ENCODE measurements around the gene SMIM13.

SMIM13 gene

DNA sequence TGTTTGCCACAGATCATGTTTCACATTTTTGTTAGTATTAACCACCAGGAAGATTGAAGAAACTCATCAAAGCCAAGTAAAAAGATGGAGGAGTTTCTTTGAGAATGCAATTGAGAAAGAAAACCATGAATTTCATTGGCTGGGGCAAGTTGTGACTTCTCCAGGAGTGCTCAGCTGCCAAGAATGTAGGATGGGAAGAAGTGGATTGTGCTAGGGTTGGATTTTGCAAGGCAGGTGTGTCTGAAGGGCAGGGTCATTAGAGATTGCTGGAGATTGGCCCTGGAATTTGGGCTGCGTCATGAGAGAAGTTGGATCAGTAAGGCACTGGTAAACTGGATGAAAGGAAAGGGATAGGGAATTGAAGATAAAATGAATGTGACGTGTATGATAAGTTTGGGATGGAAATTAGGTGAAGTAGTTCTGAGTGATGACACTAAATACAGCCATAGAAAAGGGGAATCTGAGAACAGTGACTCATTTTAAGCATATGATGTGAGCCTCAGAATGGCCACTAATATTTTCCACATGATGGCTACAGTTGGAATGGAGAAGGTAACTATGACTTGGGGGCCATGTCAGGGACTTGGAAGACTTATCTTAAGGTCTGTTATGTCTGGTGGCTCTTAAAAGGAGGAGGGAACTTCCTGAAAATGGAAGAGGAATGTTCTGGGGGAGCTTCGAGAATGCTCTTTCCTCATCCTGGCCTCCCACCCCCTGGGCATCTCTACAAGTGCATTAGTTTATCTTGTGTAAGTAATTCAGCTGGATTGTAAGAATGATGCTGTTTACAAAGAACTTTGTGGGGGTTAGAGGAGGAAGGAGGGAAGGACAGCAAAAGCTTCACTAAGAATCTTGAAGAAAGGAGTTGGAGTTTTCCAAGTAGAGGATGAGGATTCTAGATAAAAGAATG is 45.7 kb downstream of the SMIM13 start:
- no peak for DNase-seq (ENCODE audit: low spot score in 2 of 2)
- Histone ChIP-seq H3K27me3 (ENCODE audit: low read depth) (no peaks in the 10 kb centered on the region), H3K36me3 (replicated peaks) (peaks cover 15% of the 10 kb centered on the region), H3K4me1 (no peaks in the 10 kb centered on the region; the same call in 1 of the 2 replicates), H3K4me3 (no peak overlapping the region), H3K9me3 (no peaks in the 10 kb centered on the region)
- in situ Hi-C loops (cut with MboI; ENCODE audit: low sequenced_read_pairs), result no loop called here

DNA sequence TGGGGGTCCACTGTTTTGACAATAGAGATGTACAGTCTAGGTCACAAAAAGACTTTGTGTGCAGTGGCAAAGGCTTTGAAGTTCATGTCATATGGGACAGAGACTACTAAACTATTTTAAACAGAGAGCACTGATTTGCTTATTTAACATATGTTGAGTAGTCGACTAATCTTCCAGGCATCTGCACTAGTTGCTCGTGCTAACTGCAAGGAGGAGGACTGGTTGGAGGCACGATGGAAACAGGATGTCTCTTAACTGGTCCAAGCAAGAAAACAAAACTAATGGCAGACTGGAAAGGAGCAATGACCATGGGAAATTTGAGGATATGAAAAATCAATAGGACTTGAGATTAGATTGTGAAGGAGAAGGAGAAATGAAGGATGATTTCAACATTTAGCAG is 46.4 kb downstream of the SMIM13 start:
- peaks cover 7% of the 10 kb centered on the region for H3K4me1 ChIP-seq
- in situ Hi-C loops (cut with MboI; ENCODE audit: low sequenced_read_pairs), result loop anchor here (5.0 to 10.0 kb wide), 2 partner anchors 357 to 435 kb away; no protein-coding TSS in a partner anchor
- no peaks in the 10 kb centered on the region for H3K27me3 ChIP-seq (ENCODE audit: low read depth)
- H3K9me3 ChIP-seq, result no peaks in the 10 kb centered on the region
- H3K4me3 ChIP-seq, result no peak overlapping the region
- H3K36me3 ChIP-seq (replicated peaks), result peaks cover 7% of the 10 kb centered on the region
- no peak for DNase-seq (ENCODE audit: low spot score in 2 of 2)

DNA sequence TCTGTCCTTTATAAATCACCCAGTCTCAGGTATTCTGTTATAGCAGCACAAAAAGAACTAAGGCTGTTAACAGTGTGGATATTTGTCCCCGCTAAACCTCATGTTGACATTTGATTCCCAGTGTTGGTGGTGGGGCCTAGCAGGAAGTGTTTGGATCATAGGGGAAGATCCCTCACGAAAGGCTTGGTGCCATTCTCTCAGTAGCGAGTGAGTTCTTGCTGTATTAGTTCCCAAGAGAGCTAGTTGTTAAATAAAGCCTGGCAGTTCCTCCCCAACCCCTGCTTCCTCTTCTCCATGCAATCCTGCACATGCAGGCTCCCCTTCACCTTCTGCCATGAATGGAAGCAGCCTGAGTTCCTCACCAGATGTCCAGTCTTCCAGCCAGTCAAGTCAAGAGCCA is 47.7 kb downstream of the SMIM13 start:
- peaks cover 11% of the 10 kb centered on the region for H3K4me1 ChIP-seq
- H3K36me3 ChIP-seq (replicated peaks), result no peaks in the 10 kb centered on the region; the same call in 1 of the 2 replicates
- in situ Hi-C loops (cut with MboI; ENCODE audit: low sequenced_read_pairs), result loop anchor here (5.0 to 10.0 kb wide), 2 partner anchors 356 to 434 kb away; no protein-coding TSS in a partner anchor
- H3K27me3 ChIP-seq (ENCODE audit: low read depth), result no peaks in the 10 kb centered on the region
- no peak for DNase-seq (ENCODE audit: low spot score in 2 of 2)
- H3K9me3 ChIP-seq, result no peaks in the 10 kb centered on the region
- no peak overlapping the region for H3K4me3 ChIP-seq

DNA sequence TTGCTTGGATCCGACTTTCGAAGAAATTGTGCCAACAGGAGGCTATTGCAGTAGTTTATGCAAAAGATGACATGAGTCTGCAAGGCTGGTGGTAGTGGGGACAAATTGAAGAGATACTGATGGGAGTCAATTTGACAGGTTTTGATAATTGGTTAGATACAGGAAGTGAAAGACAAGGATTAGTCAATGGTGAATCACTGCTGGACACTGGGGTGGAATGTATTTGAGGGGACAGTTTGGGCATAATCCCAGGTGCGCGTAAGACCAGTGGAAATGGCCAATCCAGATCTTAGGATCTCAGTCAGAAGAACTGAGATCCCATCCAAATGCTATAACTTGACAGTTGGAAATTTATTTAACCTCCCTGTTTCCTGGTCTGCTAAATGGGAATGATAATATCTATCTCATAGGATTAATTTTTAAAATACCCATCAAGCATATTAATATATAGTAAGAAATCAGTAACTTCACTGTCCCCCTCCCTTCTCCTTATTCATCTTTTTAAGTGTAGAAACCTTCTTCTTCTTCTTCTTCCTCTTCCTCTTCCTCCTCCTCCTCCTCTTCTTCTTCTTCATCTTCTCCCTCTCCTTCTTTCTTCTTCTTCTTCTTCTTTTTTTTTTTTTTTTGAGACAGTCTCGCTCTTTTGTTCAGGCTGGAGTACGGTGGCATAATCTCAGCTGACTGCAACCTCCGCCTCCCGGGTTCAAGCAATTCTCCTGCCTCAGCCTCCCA is 48.8 kb downstream of the SMIM13 start:
- DNase-seq (ENCODE audit: low spot score in 2 of 2), result no peak
- Histone ChIP-seq H3K4me1 (peaks cover 11% of the 10 kb centered on the region), H3K27me3 (ENCODE audit: low read depth) (no peaks in the 10 kb centered on the region), H3K4me3 (no peak overlapping the region), H3K9me3 (no peaks in the 10 kb centered on the region), H3K36me3 (replicated peaks) (no peaks in the 10 kb centered on the region)
- in situ Hi-C loops (cut with MboI; ENCODE audit: low sequenced_read_pairs), result loop anchor here (5.0 to 10.0 kb wide), 2 partner anchors 355 to 432 kb away; no protein-coding TSS in a partner anchor

DNA sequence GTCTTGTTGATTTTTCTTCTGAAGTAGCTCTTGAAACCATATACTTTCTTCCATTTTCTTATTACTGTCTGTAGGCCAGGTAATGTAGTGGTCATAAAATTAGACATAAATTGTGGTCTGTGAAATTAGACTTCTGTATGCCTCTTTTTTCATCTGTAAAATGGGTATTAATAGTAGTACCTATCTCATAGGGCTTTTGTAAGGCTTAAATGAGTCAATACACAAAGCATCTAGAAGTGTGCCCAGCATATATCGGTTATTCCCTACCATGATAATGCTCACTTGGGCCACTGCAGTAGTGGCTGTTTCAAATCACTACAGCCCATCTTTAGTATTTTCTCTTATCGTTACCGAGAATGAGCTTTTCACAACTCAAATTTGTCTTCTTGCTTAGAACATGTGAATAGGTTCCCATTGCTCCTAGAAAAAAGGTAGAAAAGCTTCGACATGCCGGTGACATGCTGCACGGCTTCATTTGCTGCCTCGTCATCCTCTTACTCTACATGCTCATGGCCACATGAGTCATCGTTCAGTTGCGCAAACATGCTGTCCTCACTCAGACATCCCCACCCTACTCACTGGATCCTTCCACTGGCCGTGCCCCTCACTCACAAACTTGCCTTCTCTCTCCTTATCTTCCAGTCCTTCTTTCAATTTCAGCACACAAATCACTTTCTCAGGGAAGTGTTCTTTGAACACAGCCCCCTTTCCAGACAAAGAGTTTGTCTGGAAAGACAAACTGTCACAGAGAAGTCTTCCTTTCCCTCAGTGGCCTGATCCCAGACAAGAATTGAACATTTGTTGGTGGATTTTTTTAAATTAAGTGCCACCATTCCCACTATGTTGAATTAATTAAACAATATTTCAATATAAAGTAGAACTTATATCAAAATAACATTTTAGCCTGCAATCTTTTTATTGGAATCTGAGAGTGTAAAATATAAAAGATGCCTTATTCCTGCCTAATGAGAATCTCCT is 50.0 kb downstream of the SMIM13 start:
- in situ Hi-C loops (cut with MboI; ENCODE audit: low sequenced_read_pairs), result loop anchor here (5.0 to 10.0 kb wide), 2 partner anchors 354 to 431 kb away; no protein-coding TSS in a partner anchor
- Histone ChIP-seq H3K36me3 (replicated peaks) (no peaks in the 10 kb centered on the region), H3K4me1 (peaks cover 11% of the 10 kb centered on the region), H3K27me3 (ENCODE audit: low read depth) (no peaks in the 10 kb centered on the region), H3K4me3 (no peak overlapping the region), H3K9me3 (no peaks in the 10 kb centered on the region)
- no peak for DNase-seq (ENCODE audit: low spot score in 2 of 2)

DNA sequence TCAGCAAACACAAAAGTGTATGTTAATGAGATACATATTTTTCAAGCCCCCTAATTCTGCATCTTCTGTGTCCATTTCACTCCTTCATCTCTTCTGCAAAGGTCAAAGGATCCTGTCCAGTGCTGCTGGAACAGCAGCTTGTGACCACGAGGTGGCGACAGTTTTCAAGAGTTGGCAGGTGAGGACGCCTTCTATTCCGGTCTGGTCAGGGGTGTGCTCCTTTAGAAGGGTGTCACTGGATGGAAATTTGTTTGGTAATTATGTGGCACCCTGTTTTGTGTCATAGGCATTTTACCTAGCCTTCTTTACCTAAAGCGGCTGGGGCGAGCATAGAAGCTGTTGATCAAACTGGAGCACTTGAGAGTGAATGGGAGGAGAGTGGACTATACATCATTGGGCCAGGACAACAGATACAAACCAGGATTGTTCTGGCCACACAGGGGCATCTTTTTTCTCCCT is 50.8 kb downstream of the SMIM13 start:
- peak; percentile 69 to 90 for DNase-seq (ENCODE audit: low spot score in 2 of 2)
- no peaks in the 10 kb centered on the region for H3K36me3 ChIP-seq (replicated peaks)
- peaks cover 11% of the 10 kb centered on the region for H3K4me1 ChIP-seq
- no peaks in the 10 kb centered on the region for H3K9me3 ChIP-seq
- H3K27me3 ChIP-seq (ENCODE audit: low read depth), result no peaks in the 10 kb centered on the region
- in situ Hi-C loops (cut with MboI; ENCODE audit: low sequenced_read_pairs), result loop anchor here (5.0 to 10.0 kb wide), 2 partner anchors 353 to 430 kb away; no protein-coding TSS in a partner anchor
- H3K4me3 ChIP-seq, result no peak overlapping the region

DNA sequence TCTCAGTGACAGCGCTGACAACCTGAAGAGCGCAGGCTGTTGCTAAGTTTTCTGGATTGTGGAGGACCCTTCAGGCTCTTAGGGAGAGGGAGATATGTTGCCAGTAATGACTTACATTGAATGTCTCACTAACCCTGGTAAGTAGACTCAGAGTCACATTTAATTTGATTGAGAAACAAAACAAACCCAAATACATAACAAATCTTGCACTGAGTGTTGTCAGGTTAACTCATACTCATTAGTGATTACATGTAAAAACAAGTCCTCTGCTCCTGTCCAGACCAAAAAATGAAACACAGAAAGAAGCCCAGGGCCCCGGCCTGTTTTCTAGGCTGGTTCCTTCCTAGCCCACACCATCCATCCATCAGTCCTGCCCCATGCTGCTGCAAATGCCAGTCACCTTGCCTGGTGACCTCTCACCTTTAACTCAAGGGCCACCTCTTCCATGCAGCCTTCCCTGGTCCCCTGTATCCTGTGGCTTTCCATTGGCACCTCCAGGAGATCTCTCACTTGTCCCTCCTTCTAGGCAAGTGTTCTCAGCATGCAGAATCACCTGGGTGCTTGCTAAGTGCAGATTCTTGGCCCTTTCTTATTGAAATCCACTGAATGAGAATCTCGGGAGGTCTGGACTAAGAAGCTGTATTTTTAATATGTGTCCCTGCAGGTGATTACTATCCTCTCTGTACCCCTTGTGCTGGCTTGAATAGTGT is 52.6 kb downstream of the SMIM13 start:
- no peaks in the 10 kb centered on the region for H3K9me3 ChIP-seq
- H3K4me3 ChIP-seq, result no peak overlapping the region
- H3K4me1 ChIP-seq, result peaks cover 15% of the 10 kb centered on the region
- DNase-seq (ENCODE audit: low spot score in 2 of 2), result no peak
- H3K36me3 ChIP-seq (replicated peaks), result no peaks in the 10 kb centered on the region
- in situ Hi-C loops (cut with MboI; ENCODE audit: low sequenced_read_pairs), result loop anchor here (10.0 kb wide), 1 partner anchor 429 kb away; no protein-coding TSS in a partner anchor
- H3K27me3 ChIP-seq (ENCODE audit: low read depth), result no peaks in the 10 kb centered on the region

DNA sequence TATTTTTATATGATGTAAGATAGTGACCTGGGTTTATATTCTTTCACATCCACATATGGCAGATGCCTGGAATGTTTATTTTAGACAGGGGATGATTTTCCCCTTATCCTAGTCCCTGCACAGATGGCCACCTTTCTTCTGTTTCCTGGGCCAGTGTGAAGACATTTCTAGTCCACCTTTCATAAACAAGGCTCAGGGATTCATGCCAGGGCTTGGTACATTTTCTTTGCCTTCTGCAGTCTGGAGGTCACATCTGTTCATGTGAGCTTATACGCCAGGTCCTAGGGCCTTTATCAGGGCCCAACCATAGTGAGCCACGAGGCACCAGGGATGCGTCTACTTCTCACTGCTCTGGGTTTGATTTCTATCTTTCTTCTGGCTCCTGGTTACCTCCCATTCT is 55.9 kb downstream of the SMIM13 start:
- H3K27me3 ChIP-seq (ENCODE audit: low read depth), result no peaks in the 10 kb centered on the region
- DNase-seq (ENCODE audit: low spot score in 2 of 2), result no peak
- H3K4me1 ChIP-seq, result peaks cover 34% of the 10 kb centered on the region
- no peaks in the 10 kb centered on the region for H3K9me3 ChIP-seq
- no peak overlapping the region for H3K4me3 ChIP-seq
- in situ Hi-C loops (cut with MboI; ENCODE audit: low sequenced_read_pairs), result loop anchor here (10.0 kb wide), 1 partner anchor 425 kb away; no protein-coding TSS in a partner anchor
- H3K36me3 ChIP-seq (replicated peaks), result no peaks in the 10 kb centered on the region

DNA sequence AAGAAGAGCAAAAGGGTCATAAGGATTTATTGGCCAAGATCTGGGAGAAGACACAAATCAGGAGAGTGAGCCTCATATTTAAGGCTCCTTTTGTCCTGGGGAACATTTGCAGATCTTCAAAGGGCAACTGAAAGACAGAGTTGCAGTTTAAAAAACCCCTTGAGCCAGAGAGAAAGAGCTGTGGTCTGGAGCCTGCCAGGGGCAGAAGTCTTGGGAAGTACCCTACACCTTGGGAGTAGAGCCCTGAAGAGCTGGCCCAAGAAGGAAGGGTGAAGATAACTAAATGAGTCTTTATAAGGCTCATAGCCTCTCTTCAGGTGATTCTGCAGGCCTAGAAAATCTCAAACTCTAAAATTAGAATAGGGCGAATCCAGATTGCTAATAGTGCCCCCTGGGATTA is 57.9 kb downstream of the SMIM13 start:
- Histone ChIP-seq H3K4me1 (peaks cover 25% of the 10 kb centered on the region), H3K9me3 (no peaks in the 10 kb centered on the region)

DNA sequence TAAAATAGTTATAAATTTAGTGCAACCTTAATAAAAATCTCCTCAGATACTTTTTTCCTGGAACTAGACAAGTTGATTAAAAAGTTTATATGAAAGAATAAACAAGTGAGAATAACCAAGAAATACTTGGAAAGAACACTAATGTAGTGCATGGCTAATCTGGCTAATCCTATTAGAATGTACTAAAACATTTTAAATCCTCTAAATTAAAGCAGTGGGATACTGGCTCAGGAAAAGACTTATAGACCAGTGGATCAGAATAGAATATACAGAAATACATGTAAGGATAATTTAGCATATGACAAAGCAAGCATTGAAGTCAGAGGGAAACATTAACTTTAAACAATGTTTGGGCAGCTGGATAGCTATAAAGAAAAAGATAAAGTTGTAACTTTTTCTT is 58.9 kb downstream of the SMIM13 start:
- DNase-seq (ENCODE audit: low spot score in 2 of 2), result peak in 1 of 2 experiments; percentile 76
- no peaks in the 10 kb centered on the region for H3K27me3 ChIP-seq (ENCODE audit: low read depth)
- in situ Hi-C loops (cut with MboI; ENCODE audit: low sequenced_read_pairs), result no loop called here
- H3K9me3 ChIP-seq, result no peaks in the 10 kb centered on the region
- H3K4me1 ChIP-seq, result peaks cover 25% of the 10 kb centered on the region
- H3K4me3 ChIP-seq, result no peak overlapping the region
- H3K36me3 ChIP-seq (replicated peaks), result no peaks in the 10 kb centered on the region

More for the DNA sequence above, 57.9 kb downstream of the SMIM13 start:
- in situ Hi-C loops (cut with MboI; ENCODE audit: low sequenced_read_pairs), result no loop called here
- Histone ChIP-seq H3K27me3 (ENCODE audit: low read depth) (no peaks in the 10 kb centered on the region), H3K4me3 (no peak overlapping the region), H3K36me3 (replicated peaks) (no peaks in the 10 kb centered on the region)
- DNase-seq (ENCODE audit: low spot score in 2 of 2), result no peak

DNA sequence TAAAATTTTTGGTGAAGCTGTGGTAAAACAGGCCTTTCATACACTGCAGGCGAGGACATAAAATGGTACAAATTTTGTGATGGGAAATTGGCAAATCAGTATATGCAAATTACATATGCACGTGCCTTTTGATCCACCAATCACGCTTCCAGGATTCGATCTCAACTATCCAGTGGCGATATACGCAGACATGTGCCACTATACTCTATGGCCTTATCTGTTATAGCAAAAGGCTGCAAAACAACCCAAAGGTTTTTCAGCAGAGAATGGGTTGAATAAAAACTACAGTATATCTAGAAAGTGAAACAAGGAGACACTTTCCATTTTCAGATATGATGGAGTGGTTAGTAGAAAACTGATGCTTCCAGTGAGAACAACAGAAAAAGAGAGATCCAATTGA is 59.8 kb downstream of the SMIM13 start:
- H3K27me3 ChIP-seq (ENCODE audit: low read depth), result no peaks in the 10 kb centered on the region
- H3K4me3 ChIP-seq, result no peak overlapping the region
- no peaks in the 10 kb centered on the region for H3K9me3 ChIP-seq
- H3K4me1 ChIP-seq, result peaks cover 25% of the 10 kb centered on the region
- no peaks in the 10 kb centered on the region for H3K36me3 ChIP-seq (replicated peaks)
- DNase-seq (ENCODE audit: low spot score in 2 of 2), result no peak
- in situ Hi-C loops (cut with MboI; ENCODE audit: low sequenced_read_pairs), result no loop called here

DNA sequence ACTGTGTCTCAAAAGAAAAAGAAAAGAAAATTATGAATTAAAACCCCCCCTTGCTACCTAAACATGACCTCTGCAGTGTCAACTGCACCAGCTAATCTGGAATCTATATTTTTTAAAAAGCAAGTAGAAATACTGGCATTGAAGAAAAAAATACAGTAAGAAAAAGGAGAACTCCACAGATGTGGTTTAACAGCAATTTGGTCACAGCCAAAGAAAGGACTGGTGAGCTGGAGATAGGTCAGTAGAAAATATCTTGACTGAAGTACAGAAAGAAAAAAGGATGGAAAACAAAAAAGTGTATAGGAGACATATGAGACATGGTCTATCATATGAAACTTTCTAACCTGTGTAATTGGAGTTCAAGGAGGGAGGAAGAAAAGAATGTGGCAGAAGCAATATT is 62.0 kb downstream of the SMIM13 start:
- Histone ChIP-seq H3K9me3 (no peaks in the 10 kb centered on the region), H3K27me3 (ENCODE audit: low read depth) (no peaks in the 10 kb centered on the region), H3K36me3 (replicated peaks) (no peaks in the 10 kb centered on the region), H3K4me3 (no peak overlapping the region), H3K4me1 (peaks cover 41% of the 10 kb centered on the region)
- no peak for DNase-seq (ENCODE audit: low spot score in 2 of 2)
- in situ Hi-C loops (cut with MboI; ENCODE audit: low sequenced_read_pairs), result no loop called here
